OCI-LY7 (cell line): ENCODE data around the gene POPDC3. TPM values are rescaled to one million over a fixed set of nuclear protein-coding genes. Genes with fewer than 3 reads are reported as not detected.

ENCODE experiments used
- BruUV-seq: library from RNA; stranded (reverse); fragments of 400-500 nt; replicated peaks from 2 replicates; lab custom pipeline; 2021; lab: Mats Ljungman, UMichigan
- CTCF ChIA-PET: fragments of 300-600 bp; sonication (Branson Sonifier 250); formaldehyde crosslinking; loops from one replicate; lab custom pipeline; 2022; ENCODE audit warnings: antibody characterized with exemption; ENCODE audit not compliant: unreplicated experiment; lab: Charles Lee
- POLR2A ChIA-PET: fragments of 300-600 bp; sonication (Branson Sonifier 250); formaldehyde crosslinking; loops from one replicate; lab custom pipeline; 2022; ENCODE audit warnings: antibody characterized with exemption; lab: Charles Lee
- DNase-seq: peaks from one replicate; pipeline ENCODE4 v3.0.0-alpha.2; 2015; ENCODE audit warnings: low spot score
- H2AFZ ChIP-seq: fragments of 200-600 bp; sonication (generic), shearing (Covaris generic); 2 replicates; pipeline ENCODE4 v1.6.1; 2014; ENCODE audit warnings: mild to moderate bottlenecking, antibody characterized with exemption, low read length, moderate library complexity
- H3K27ac ChIP-seq: fragments of 200-600 bp; sonication (generic); 2 replicates; pipeline ENCODE4 v1.5.1; 2014; ENCODE audit warnings: mixed run types, low read depth, mild to moderate bottlenecking, moderate library complexity, low read length, inconsistent platforms; ENCODE audit not compliant: poor library complexity, severe bottlenecking
- H3K36me3 ChIP-seq: fragments of 200-600 bp; sonication (generic); 2 replicates; pipeline ENCODE4 v1.6.1; 2014; ENCODE audit warnings: mild to moderate bottlenecking, antibody characterized with exemption, low read length, moderate library complexity, mixed read lengths; ENCODE audit not compliant: insufficient read depth
- H3K4me1 ChIP-seq: fragments of 200-600 bp; sonication (generic); 2 replicates; pipeline ENCODE4 v1.5.1; 2014; ENCODE audit warnings: mild to moderate bottlenecking, low read length; ENCODE audit not compliant: insufficient read depth, poor library complexity, severe bottlenecking
- H3K4me2 ChIP-seq: fragments of 200-600 bp; sonication (generic); 2 replicates; pipeline ENCODE4 v1.6.1; 2014; ENCODE audit warnings: mild to moderate bottlenecking, low read length
- H3K4me3 ChIP-seq: fragments of 200-600 bp; sonication (generic); 2 replicates; pipeline ENCODE4 v1.5.1; 2014; ENCODE audit warnings: mild to moderate bottlenecking, low read depth, low read length; ENCODE audit not compliant: poor library complexity, severe bottlenecking
- H3K79me2 ChIP-seq: fragments of 200-600 bp; sonication (generic); 2 replicates; pipeline ENCODE4 v1.6.1; 2016; ENCODE audit warnings: low read depth, mild to moderate bottlenecking, low read length, moderate library complexity, mixed read lengths; ENCODE audit not compliant: insufficient read depth
- H3K9me2 ChIP-seq: fragments of 200-600 bp; sonication (generic); 2 replicates; pipeline ENCODE4 v1.6.1; 2016; ENCODE audit warnings: mild to moderate bottlenecking, low read length, mixed read lengths; ENCODE audit not compliant: insufficient read depth
- H3K9me3 ChIP-seq: fragments of 200-600 bp; sonication (generic); 2 replicates; pipeline ENCODE4 v1.6.1; 2014; ENCODE audit warnings: mild to moderate bottlenecking, mixed run types, low read length, mixed read lengths
- H4K20me1 ChIP-seq: fragments of 200-600 bp; sonication (generic); 2 replicates; pipeline ENCODE4 v1.6.1; 2014; ENCODE audit warnings: mild to moderate bottlenecking, antibody characterized with exemption, low read length, moderate library complexity, mixed read lengths; ENCODE audit not compliant: insufficient read depth
- EZH2phosphoT487 ChIP-seq: fragments of 200-600 bp; sonication (generic); IDR thresholded peaks from 2 replicates; pipeline ENCODE4 v1.6.1; 2018; ENCODE audit warnings: low read depth, borderline replicate concordance, mild to moderate bottlenecking, mixed run types, antibody characterized with exemption, low read length, moderate library complexity, mixed read lengths
- intact Hi-C: fragments of 100-400 bp; cut with micrococcal nuclease; formaldehyde crosslinking; loops from one replicate; pipeline ENCODE4 v1.10.0; 2022; ENCODE audit not compliant: unreplicated experiment
- total RNA-seq, 2 experiments: library from RNA; depleted of rRNA in 1 of 2; stranded (reverse); fragments of >200 nt in 1 of 2; shearing (Covaris generic) in 1 of 2; gene quantifications; 2 replicates each; pipeline ENCODE4 v1.2.3, GENCODE V29; 2014 to 2022
- TF ChIP-seq, protein P1 (sequence below): fragments of 200-600 bp; sonication (generic); conservative IDR thresholded peaks from 2 replicates; pipeline ENCODE4 v1.5.1; 2014; ENCODE audit warnings: mild to moderate bottlenecking, antibody characterized with exemption, low read length, moderate library complexity, mixed read lengths

POPDC3 gene
- total RNA-seq, 2 experiments from 2014 or later: not detected

DNA sequence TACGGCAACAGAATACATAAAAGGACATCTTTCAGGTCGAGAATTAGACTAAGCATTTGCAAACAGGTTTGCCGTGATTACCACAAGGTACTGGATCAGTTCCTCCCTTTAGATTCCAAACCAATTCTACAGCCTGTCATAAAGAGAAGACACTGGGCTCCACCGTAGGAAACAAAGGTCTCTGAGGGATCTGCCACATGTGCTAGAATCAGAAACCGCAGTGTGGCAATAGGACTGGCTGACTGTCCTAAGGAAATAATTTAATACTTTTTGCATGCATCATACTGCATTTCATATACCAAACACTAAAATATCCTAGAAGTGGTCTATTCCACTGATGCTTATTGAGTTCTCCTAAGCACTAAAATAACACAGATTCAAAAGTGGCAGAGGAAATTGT lies 59.2 kb downstream of the POPDC3 start:
- Histone ChIP-seq H3K79me2 (no peaks in the 10 kb centered on the region), H3K9me3 (no peaks in the 10 kb centered on the region), H4K20me1 (no peaks in the 10 kb centered on the region), H3K9me2 (no peaks in the 10 kb centered on the region), H3K27ac (no peak overlapping the region), H3K4me3 (no peak overlapping the region), H3K4me1 (no peaks in the 10 kb centered on the region), H3K4me2 (no peak overlapping the region), H2AFZ (no peak overlapping the region), H3K36me3 (no peaks in the 10 kb centered on the region)
- DNase-seq: no peak
- ChIA-PET POLR2A (interaction anchor here (0.6 kb wide), 2 partner anchors 246 to 1761 kb away, joined by 5 to 6 read pairs; no protein-coding TSS in a partner anchor), CTCF (no interaction called here)
- intact Hi-C loops: no loop called here
- no TSS peak for BruUV-seq
- no peak for TF ChIP-seq EZH2phosphoT487
- TF ChIP-seq, protein P1, sequence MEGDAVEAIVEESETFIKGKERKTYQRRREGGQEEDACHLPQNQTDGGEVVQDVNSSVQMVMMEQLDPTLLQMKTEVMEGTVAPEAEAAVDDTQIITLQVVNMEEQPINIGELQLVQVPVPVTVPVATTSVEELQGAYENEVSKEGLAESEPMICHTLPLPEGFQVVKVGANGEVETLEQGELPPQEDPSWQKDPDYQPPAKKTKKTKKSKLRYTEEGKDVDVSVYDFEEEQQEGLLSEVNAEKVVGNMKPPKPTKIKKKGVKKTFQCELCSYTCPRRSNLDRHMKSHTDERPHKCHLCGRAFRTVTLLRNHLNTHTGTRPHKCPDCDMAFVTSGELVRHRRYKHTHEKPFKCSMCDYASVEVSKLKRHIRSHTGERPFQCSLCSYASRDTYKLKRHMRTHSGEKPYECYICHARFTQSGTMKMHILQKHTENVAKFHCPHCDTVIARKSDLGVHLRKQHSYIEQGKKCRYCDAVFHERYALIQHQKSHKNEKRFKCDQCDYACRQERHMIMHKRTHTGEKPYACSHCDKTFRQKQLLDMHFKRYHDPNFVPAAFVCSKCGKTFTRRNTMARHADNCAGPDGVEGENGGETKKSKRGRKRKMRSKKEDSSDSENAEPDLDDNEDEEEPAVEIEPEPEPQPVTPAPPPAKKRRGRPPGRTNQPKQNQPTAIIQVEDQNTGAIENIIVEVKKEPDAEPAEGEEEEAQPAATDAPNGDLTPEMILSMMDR: no peak

DNA sequence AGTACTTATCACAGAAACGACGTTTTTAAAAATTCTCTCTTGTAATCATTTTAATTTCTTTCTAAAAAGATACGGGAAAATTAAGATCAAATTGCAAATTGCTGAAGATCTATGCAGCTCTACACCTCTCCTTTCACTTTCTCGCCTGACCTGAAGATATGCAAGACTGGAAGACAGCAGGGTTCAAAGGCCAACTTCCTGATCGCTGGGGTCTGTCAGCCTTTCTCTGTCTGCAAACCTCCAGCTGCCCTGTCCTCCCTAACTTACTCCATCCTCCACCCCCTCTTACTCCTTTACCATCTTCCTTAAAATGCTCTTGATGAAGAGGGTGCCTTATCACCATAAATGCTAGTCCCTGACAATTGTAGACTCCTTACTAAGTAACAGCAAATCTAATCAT lies 63.7 kb downstream of the POPDC3 start:
- Histone ChIP-seq H3K4me3 (no peak overlapping the region), H4K20me1 (no peaks in the 10 kb centered on the region), H3K79me2 (no peaks in the 10 kb centered on the region), H2AFZ (no peak overlapping the region), H3K9me2 (no peaks in the 10 kb centered on the region), H3K36me3 (no peaks in the 10 kb centered on the region), H3K9me3 (no peaks in the 10 kb centered on the region), H3K27ac (no peak overlapping the region), H3K4me1 (no peaks in the 10 kb centered on the region), H3K4me2 (no peak overlapping the region)
- BruUV-seq: no TSS peak
- ChIA-PET CTCF (no interaction called here), POLR2A (interaction anchor here (0.6 to 1.0 kb wide), 2 partner anchors 52 to 256 kb away, joined by 4 read pairs; no protein-coding TSS in a partner anchor)
- no peak for TF ChIP-seq EZH2phosphoT487
- TF ChIP-seq, protein P1: no peak
- intact Hi-C loops: no loop called here
- no peak for DNase-seq

DNA sequence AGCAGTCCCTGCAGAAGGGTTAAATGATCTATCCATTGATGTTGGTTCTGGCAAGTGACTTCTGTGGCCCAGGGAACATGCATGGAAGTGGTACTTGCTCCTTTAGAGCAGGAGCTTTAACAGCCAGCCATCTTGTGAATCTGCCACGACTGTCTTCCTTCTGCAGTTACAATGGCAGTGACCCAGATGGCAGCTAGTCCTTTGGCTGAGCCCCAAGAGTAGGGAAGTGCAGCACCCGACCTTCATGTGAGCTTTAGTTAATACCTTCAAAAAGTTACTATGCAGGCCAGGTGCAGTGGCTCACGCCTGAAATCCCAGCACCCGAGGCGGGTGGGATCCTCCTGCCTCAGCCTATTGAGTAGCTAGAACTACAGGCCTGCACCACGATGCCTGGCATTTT lies 66.4 kb downstream of the POPDC3 start:
- DNase-seq: no peak
- Histone ChIP-seq H3K9me3 (no peaks in the 10 kb centered on the region), H3K4me3 (no peak overlapping the region), H4K20me1 (no peaks in the 10 kb centered on the region), H3K79me2 (no peaks in the 10 kb centered on the region), H3K36me3 (no peaks in the 10 kb centered on the region), H3K4me1 (no peaks in the 10 kb centered on the region), H3K9me2 (no peaks in the 10 kb centered on the region), H3K27ac (no peak overlapping the region), H3K4me2 (no peak overlapping the region), H2AFZ (no peak overlapping the region)
- ChIA-PET CTCF (no interaction called here), POLR2A (no interaction called here)
- TF ChIP-seq EZH2phosphoT487: no peak
- TF ChIP-seq, protein P1: no peak
- intact Hi-C loops: no loop called here
- no TSS peak for BruUV-seq
